ENCODE measurements around the gene CEND1. TPM values are rescaled to one million over a fixed set of nuclear protein-coding genes. Genes with fewer than 3 reads are reported as not detected.

Gene CEND1
- total RNA-seq, 1 donor from 2014 or later, result 0.43 TPM

DNA sequence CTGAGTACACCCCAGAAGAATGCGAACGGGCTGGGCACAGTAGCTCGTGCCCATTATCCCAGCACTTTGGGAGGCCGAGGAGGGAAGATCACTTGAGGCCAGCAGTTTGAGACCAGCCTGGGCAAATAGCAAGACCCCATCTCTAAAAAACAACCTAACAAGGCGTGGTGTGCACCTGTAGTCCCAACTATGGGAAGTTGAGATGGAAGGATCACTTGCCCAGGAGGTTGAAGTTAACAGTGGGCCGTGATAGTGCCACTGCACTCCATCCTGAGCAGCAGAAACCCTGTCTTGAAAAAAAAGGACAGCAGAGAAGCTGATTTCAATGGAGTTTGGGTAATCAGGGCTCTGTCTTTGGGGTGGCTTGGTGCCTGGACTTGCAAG is 23.2 kb upstream of the CEND1 start:
- ATAC-seq (no peak), DNase-seq (ENCODE audit: low spot score) (no peak)

DNA sequence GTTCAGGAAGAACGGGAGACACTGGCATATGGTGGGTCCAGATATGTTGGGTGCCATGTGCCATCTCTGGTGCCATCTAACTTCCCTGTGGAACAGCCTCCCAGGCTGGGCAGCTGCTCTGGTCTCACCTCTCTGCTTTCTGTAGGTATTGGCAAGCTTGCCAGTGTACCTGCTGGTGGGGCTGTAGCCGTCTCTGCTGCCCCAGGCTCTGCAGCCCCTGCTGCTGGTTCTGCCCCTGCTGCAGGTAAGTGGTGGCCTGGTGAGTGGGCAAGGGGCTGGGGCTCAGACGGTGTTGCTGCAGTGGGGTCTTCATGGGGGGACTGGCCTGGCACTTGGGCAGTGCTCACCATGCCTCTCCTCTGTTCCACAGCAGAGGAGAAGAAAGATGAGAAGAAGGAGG is 22.5 kb upstream of the CEND1 start:
- DNase-seq (ENCODE audit: low spot score), result no peak

DNA sequence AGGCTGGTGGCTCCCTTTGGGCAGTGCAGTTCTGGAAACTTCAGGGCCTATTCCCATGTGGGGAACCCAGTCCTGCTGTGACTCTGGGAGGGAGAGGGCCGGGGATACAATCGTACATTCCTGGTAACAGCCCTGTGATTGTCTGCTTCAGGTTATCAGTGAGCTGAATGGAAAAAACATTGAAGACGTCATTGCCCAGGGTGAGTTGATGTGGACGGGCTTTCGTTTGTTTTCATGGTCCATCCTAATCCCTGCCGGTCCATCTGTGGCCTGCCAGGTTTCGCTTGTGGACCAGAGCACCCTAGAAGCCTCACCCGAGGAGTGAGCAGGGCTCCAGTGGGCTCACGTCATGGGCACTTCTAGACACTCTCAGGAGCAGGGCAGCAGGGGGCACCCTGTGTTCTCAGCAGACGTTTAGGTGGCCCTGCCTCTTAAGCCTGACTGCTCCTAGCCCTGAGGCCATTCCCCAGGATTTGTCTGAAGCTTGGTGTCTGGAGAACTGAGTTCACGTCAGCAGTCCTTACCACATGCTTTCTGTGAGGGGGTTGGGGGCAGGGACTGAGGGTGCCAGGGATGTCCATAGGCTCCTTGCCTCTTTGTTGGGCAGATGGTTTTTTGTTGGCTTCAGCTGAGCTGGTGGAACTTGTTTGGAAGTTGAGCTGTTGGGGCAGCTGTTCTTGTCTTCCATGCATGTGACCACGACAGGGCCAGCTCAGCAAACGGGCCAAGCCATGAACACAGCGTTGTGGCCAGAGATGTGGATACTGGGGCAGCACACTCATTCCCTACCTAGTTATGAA is 21.8 kb upstream of the CEND1 start:
- ATAC-seq (no peak), DNase-seq (ENCODE audit: low spot score) (no peak)

More for the DNA sequence above, 22.5 kb upstream of the CEND1 start:
- no peak for ATAC-seq

DNA sequence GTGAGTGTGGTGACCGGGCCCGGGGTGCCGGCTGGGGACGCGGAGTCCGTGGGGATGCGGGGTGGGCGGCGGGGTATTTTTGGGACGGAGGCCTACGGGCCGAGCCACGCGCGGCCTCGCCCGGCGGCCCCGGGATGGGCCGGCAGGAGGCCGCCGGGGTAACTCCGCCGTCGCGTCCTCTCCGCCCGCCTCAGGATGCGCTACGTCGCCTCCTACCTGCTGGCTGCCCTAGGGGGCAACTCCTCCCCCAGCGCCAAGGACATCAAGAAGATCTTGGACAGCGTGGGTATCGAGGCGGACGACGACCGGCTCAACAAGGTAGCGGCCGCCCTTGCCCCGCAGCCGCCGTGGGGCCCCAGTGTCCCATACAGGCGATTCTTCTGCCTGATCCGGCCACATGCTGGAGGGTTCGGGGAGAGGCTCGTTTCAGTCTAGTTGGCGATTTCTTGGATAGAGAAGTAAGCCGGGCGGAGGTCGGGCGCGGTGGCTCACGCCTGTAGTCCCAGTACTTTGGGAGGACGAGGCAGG is 20.2 kb upstream of the CEND1 start:
- DNase-seq (ENCODE audit: low spot score), result no peak
- ATAC-seq, result peak; percentile 4

DNA sequence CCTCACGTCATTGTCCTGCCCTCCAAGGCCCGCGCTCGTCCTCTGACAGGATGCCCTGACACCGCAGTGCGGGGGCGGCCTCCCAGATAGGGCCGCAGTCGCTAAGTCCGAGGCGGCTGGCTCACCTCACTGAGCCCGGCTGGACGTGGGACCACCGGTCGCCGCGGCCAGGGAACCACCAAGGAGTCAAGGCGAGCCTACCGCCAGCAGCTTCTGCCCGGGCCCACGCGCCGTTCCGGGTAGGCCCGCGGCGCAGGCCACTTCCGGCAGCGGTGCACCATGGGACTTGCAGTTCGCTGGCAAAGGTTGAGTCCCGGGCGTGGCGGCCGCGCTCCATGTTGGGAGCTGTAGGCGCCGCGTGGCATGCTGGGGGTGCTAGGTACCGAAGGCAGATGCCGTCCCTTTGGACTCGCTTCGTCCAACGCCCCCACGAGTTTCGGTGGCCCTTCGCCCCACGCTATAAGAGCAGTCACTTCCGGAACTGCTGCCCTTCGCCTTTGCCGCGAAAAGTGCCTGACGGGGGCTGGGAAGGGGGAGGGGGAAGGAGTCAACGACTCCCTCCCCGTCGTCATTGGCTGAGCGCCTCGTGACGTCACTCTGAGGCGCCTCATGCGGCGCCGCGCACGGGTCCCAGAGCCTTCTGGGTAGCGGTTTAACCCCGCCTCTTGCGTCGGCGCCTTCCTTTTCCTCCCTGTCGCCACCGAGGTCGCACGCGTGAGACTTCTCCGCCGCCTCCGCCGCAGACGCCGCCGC is 19.6 kb upstream of the CEND1 start, which contains the start of gene RPLP2:
TSS of gene RPLP2 (plus strand) at position 681 of the 753 bp plus-strand sequence. CDS start 268 bp downstream, outside the sequence.
- peak; percentile 85 for ATAC-seq
- peak; percentile 98 for DNase-seq (ENCODE audit: low spot score)

DNA sequence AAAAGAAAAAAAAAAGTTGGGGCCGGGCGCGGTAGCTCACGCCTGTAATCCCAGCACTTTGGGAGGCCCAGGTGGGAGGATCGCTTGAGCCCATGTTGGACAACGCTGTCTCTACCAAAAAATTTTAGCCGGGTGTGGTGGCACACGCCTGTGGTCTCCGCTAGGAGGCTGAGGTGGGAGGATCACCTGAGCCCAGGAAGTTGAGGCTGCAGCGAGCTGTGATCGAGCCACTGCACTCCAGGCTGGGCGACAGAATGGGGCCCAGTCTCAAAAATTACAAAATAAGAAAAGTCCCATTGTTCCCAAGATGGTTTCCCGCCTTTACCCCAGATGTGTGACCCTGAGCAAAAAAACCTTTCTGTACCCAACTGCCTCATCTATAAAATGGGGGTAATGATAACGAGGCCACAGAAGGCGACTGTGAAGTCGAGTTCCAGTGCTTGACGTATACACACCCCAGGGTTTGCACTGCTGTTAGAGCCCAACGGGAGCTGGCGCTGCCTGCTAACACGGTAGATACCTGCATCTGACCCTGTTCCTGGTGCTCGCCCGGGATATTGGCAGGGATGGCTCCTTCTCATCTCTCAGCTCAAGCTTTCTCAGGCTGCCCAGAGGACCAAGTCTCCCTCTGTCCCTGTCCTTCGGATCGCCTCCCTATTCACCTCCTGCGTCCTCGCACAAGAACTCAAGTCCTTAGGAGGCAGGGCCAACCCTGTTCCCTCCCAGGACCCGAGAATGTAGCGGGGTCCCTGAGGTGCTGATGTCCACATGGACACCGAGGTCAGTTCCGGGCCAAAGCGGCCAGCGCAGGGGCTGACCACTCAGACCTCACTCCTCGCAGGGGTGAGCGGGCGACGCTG is 18.8 kb upstream of the CEND1 start:
- ATAC-seq (no peak), DNase-seq (ENCODE audit: low spot score) (no peak)

DNA sequence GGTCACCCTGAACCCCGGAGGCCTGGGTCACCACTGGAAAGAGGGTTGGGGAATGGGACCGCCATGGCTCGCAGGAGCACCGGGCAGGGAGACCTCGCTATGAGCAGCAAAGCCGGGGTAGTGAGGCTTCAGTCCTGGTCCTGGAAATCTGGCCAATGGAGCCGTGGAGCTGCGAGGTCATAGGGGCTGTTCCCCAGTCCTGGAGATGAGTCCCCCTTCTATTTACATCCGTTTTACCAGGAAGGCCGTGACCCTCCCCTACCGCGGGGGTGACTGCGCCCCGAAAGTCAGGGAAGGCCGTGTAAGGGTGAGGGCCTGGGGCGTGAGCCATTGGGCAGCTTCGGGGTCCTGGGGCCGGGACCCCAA is 14.7 kb upstream of the CEND1 start:
- ATAC-seq, result no peak
- no peak for DNase-seq (ENCODE audit: low spot score)

DNA sequence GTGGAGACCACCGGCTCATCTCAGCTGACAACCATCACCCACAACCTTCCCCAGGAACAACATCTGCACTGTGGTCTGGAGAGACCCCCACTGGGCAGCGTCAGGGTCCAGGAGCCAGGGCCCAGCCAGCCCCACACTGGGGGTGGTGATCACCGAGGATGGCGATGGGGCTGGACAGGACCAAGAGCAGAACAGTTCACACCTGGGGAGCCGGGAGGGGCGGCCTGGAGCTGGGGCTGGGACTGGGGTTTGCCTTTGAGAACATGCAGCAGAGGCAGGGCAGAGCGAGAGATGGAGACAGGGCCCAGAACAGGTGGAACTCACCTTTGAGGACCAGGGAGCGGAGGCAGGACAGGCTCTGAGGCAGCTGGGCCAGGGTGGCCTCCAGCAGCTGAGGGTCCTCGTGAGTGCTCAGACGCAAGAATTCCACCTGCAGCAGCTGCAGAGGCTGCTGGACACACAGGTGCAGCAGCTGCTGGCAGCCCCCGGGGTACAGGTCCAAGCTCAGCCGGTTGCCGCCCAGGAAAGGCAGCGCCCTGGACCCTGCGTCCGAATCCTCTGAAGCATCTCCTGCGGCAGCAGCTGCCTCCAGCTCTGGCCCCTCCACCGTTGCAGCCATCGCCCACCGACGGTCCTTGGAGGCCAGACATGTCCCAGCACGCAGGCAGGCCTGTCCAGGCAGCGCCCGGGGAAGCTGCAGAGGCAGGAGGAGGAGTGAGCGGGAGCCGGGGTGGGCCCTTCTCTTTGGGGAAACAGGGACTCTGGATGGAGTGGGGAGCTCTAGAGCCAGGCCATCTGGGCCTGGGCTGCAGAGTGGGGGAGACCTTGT is 14.1 kb upstream of the CEND1 start:
- no peak for DNase-seq (ENCODE audit: low spot score)
- ATAC-seq, result no peak

DNA sequence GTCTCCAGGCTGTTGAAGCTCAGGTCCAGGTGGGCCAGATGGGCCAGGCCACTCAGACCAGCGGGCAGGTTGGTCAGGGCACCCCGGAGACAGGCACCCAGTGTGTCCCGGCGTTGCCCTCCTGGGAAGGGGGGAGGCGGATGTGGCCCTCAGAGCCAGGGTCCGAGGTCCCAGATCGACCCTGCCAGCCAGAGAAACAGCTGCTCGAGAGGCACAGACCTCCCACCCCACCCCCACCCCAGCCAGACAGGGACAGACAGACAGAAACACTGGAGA is 13.5 kb upstream of the CEND1 start:
- no peak for ATAC-seq
- DNase-seq (ENCODE audit: low spot score), result no peak

DNA sequence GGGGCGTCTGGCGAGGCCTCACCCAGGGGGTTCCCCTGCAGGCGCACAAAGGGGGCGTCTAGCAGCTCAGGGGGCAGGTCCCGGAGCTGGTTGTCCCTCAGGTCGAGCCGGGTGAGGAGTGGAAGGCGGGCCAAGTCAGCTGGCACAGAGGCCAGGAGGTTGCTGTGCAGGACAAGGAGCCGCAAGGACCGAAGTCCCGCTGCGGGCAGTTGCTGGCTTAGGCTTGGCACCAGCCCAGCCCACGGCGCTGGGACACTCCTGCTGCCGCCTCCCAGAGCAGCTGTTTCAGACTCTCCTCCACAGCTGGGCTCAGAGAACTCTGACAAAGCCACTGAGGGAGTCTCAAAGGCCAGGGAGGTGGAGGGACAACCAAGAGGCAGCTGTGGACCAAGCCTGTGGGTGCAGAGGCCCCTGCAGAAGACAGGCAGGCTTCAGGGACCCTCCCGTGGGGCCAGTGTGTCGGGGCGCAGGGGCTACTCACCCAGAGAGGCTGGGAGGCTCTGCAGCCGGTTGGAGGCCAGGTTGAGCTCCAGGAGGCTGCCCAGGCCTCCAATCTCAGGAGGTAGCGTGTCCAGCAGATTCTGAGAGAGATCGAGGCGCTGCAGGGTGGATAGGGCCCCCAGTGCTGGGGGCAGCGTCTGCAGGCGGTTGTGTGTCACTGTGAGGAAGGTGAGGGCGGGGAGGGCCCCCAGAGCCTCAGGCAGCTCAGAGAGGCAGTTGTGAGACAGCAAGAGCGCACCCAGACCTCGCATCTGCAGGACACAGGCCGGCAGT is 13.0 kb upstream of the CEND1 start:
- ATAC-seq, result no peak
- no peak for DNase-seq (ENCODE audit: low spot score)

DNA sequence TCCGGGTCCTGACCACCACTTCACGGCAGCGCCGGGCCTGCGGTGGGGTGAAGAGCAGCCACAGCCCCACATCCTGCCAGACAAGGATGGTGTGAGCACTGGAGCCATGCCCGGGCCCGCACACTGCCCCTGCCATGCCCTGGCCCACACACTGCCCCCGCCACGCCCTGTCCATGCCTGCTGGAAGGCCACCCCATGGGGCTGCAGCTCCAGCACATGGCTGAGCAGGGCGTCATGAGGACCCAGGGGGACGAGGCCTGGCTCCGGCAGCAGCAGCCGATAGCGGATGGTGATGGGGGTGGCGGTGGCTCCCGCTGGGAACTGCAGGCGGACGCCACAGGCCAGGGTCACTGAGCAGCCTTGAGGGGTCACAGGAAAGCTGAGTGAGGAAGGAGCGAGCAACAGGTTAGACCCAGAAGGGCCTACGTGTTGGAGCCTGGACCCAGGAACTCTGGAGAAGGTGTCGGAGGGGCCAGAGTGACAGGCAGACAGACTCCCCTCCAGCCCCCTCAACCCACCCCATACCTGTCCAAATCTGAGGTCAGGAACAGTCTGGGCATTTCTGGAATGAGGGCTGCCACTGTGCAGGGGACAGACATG is 12.2 kb upstream of the CEND1 start:
- no peak for DNase-seq (ENCODE audit: low spot score)
- no peak for ATAC-seq

DNA sequence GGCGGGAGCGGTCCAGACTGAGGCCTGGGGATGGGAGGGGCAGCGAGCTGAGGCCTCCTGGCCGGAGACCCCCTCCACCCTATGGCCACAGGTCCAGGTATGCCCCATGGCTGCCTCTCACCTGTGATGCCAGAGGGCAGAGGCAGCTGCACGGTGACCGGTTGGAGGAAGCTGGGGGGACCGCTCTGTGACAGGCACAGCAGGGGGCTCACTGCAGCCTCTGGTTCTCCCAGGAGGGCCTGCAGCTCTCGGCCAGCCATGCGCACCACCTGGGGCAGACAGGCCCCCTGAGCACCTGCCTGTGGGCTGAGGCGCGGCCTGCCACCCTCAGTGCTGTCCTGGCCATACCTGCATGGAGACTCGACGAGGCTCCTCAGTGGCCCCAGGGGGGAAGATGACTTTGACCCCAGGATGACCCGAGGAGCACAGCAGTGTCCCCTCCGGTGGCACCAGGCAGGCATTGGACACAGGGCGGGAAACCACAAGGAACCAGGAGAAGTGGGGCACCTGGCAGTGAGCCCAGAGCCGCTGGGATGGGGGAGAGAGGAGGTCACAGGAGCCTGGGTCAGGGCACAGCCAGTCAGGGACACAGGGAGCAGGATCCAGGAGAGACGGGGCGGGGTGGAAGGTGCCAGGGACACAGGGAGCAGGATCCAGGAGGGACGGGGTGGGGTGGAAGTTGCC is 11.3 kb upstream of the CEND1 start:
- DNase-seq (ENCODE audit: low spot score) (no peak), ATAC-seq (no peak)

DNA sequence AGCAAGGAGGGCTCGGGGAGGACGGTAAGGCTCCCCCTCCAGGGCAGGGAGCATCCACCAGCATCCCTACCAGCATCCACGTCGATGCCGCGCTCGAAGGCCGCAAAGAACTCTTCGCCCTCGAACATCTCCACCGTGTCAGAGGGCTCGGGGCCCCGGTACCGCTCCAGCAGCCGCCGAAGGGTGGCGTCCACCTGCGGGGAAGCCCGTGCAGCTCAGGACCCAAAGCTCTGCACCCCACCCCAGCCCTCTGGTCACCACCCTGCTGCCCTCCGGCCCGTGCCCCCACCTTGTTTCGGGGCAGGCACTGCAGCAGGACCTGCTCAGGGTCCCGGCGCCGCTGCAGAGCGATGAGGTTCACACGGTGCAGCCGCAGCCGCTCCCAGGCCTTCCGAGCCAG is 10.6 kb upstream of the CEND1 start:
- DNase-seq (ENCODE audit: low spot score), result no peak
- no peak for ATAC-seq

DNA sequence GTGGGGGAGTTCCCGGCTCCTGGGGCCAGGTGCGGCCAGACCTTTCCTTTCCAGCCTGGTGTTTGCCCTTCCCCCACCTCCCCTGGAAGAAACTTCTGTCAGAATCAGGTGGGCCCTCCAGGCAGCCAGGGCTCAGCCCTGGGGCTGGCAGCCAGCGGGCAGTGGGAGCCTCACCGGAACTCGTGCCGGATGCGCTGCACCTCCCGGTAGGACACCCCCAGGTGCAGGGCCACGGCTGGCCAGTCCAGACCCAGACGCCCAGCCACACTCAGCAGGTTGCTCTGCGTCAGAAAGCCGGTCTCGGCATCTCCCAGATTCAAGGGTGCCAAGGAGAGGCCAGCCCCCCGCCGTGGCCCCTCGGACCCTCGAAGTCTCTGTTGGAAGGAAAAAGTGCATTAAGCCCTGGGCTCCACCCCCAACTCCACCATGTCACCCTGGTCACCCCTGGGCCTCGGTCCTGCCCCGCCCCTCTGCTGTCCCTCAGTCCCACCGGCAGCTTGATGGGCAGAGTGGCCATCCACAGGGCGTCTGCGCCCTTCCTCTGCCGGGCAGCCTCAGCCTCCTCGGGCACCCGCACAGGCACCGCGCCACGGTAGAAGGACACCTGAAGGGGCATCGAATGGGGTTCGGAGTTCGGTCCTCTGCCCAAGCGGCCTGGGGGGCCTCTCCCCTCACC is 9.9 kb upstream of the CEND1 start:
- ATAC-seq (no peak), DNase-seq (ENCODE audit: low spot score) (no peak)

DNA sequence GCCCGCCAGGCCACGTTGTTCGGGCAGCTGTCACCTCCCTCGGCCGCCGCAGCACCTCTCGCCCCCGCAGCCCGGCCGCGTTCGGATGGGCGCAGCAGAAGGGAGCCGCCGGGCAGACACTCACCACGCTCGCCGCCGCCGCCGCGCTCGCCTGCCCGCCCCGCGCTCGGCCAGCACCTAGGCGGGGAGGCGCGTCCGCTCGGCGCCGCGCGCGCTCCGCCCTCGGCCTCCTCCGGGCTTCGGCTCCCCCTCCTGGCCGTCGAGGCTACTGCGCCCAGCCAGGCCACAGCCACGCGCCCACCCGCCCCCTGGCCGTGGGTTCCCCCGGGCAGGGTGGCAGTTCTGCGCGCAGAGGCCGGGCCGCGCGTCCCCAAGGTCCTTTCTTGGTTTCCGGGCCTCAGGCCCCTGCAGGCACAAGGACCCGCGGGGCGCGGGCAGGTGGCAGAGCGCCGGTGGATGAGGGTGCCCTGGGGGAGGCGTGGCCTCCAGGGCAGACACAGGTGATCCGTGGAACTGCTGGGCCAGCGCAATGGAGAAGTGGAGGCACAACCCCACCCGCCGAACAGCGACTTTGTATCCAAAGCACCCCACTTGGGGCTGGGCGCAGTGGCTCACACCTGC is 8.3 kb upstream of the CEND1 start, which contains the start of gene SLC25A22:
TSS of gene SLC25A22 (minus strand) at position 189 of the 621 bp plus-strand sequence. CDS start 3,275 bp downstream, outside the sequence.
- DNase-seq (ENCODE audit: low spot score) (peak; percentile 78), ATAC-seq (peak; percentile 64)

DNA sequence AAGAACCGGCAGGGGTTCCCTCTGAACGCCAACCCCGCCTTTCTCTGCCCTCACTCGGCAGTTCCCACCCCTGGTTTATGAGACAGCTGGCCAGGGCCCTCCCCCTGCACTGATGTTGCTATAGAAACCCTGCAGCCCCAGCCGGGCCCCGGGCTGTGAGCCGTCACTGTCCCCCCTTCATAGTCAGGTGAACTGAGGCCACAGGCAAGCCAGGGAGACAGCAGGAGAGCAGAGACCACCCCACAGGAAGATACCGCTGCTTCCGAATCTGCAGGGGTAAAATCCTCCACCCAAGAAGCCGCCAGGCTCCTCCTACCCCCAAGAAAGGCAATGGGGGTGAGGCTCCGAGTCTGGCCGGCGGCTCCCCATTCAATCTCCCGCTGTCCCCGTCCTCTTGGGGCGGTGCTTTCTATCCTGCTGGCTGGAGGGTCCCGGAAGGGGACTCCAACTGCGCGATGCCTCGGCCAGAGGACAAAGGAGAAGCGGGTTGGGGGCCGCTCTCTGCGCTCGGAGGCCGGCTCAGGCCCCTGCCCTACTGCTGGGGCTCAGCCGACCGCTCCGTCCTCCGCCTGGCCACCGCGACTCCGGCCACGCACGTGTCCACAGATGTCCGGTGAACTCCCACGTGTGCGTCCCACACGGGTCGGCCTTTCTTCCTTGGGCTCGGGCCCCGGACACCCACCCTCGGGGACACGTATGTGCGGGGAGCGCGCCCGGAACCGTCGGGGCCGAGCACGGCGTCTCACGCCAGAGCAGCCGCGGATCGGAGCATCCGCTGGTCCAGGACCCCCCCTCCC is 7.6 kb upstream of the CEND1 start:
- peak; percentile 33 for ATAC-seq
- no peak for DNase-seq (ENCODE audit: low spot score)

All from left lobe of liver (tissue), 2 donors.